Right renal pelvis (tissue), 4 donors: ENCODE data around the gene PDZRN4. TPM values are rescaled to one million over a fixed set of nuclear protein-coding genes. Genes with fewer than 3 reads are reported as not detected.
A peak's percentile ranks its signal among the peaks of the same experiment; 100 is the strongest.

ENCODE experiments used
- DNase-seq, 4 donors: peaks; one replicate each; pipeline ENCODE4 v3.0.0-alpha.2; 2013; ENCODE audit warnings: low read depth in 4 of 4, low spot score in 3 of 4, missing footprints in 1 of 4
- polyA plus RNA-seq, 4 donors: library from polyadenylated mRNA; unstranded; fragments of 120-200 nt; gene quantifications; one replicate each; pipeline ENCODE4 v1.2.1, GENCODE V29; 2013; ENCODE audit not compliant: insufficient read length in 4 of 4

The PDZRN4 gene
- polyA plus RNA-seq, 4 donors = 4.3 to 6.3 (median 5.4) TPM

GRCh38 chr12:41486718-41487117 is 298.6 kb downstream of the PDZRN4 start:
- no peak for DNase-seq

GRCh38 chr12:41496009-41496408 is 307.9 kb downstream of the PDZRN4 start:
- no peak for DNase-seq

- DNase-seq = no peak
Measured at GRCh38 chr12:41497409-41497808, 309.3 kb downstream of the PDZRN4 start.

GRCh38 chr12:41504976-41505375 is 316.9 kb downstream of the PDZRN4 start:
- no peak for DNase-seq

- no peak for DNase-seq
Measured at GRCh38 chr12:41507286-41507685, 319.2 kb downstream of the PDZRN4 start.

GRCh38 chr12:41509271-41510055 is 321.3 kb downstream of the PDZRN4 start:
- DNase-seq = no peak

GRCh38 chr12:41510470-41510869 is 322.4 kb downstream of the PDZRN4 start:
- DNase-seq = no peak

- no peak for DNase-seq
Measured at GRCh38 chr12:41511247-41511646, 323.1 kb downstream of the PDZRN4 start.

- no peak for DNase-seq
Measured at GRCh38 chr12:41512497-41512896, 324.4 kb downstream of the PDZRN4 start.

GRCh38 chr12:41514021-41514777 is 326.1 kb downstream of the PDZRN4 start:
- no peak for DNase-seq

- DNase-seq = no peak
Measured at GRCh38 chr12:41514907-41515306, 326.8 kb downstream of the PDZRN4 start.

- DNase-seq = no peak
Measured at GRCh38 chr12:41515953-41516352, 327.8 kb downstream of the PDZRN4 start.

- DNase-seq = no peak
Measured at GRCh38 chr12:41520869-41521268, 332.7 kb downstream of the PDZRN4 start.

- peak; percentile 23 to 49 (median 42) for DNase-seq
Measured at GRCh38 chr12:41521872-41522379, 333.8 kb downstream of the PDZRN4 start.

GRCh38 chr12:41527062-41527461 is 338.9 kb downstream of the PDZRN4 start:
- no peak for DNase-seq

GRCh38 chr12:41527534-41528116 is 339.5 kb downstream of the PDZRN4 start:
- no peak for DNase-seq

- no peak for DNase-seq
Measured at GRCh38 chr12:41528874-41529273, 340.8 kb downstream of the PDZRN4 start.

- no peak for DNase-seq
Measured at GRCh38 chr12:41530441-41530840, 342.3 kb downstream of the PDZRN4 start.

- no peak for DNase-seq
Measured at GRCh38 chr12:41531147-41531829, 343.2 kb downstream of the PDZRN4 start.

- DNase-seq = no peak
Measured at GRCh38 chr12:41532072-41532471, 344.0 kb downstream of the PDZRN4 start.
